ENCODE measurements around the gene BNIPL. TPM values are rescaled to one million over a fixed set of nuclear protein-coding genes. Genes with fewer than 3 reads are reported as not detected.

BNIPL gene
- total RNA-seq, 1 experiment from 2014 or later: 1.2 TPM

- Histone ChIP-seq H2BK120ac (ENCODE audit: low read depth, low read length, poor library complexity, severe bottlenecking) (no peak overlapping the region), H3K27ac (ENCODE audit: insufficient read length, low read depth, low read length) (no peak overlapping the region), H2BK5ac (ENCODE audit: insufficient read length, low read length) (no peak overlapping the region), H2BK15ac (ENCODE audit: low read depth, low read length) (no peak overlapping the region), H2AK5ac (ENCODE audit: insufficient read length, low read length) (no peak overlapping the region), H3K4me1 (ENCODE audit: insufficient read depth, low read length) (no peaks in the 10 kb centered on the region), H4K91ac (ENCODE audit: insufficient read length, low read depth, low read length) (no peak overlapping the region), H3K14ac (ENCODE audit: insufficient read depth, low read length) (no peak overlapping the region), H3K23ac (ENCODE audit: insufficient read length, low read depth, low read length) (no peak overlapping the region), H2AFZ (ENCODE audit: low read length) (no peak overlapping the region), H4K8ac (replicated peaks; ENCODE audit: insufficient read length, low read depth, low read length) (no peak overlapping the region), H4K20me1 (ENCODE audit: control insufficient read depth, insufficient read depth, insufficient read length) (no peaks in the 10 kb centered on the region), H3K27me3 (ENCODE audit: insufficient read depth, low read length) (no peaks in the 10 kb centered on the region), H3K4me2 (ENCODE audit: insufficient read depth, insufficient read length, low read length) (no peak overlapping the region), H2BK20ac (ENCODE audit: low read depth, low read length, poor library complexity, severe bottlenecking) (no peak overlapping the region), H3K79me2 (ENCODE audit: insufficient read depth, low read length) (no peaks in the 10 kb centered on the region), H3K18ac (ENCODE audit: insufficient read length, low read depth, low read length) (no peak overlapping the region), H3K9ac (ENCODE audit: extremely low read depth, insufficient read length, low read length) (no peak overlapping the region), H3K9me3 (ENCODE audit: control insufficient read depth, low read depth, low read length) (no peaks in the 10 kb centered on the region), H3K4ac (ENCODE audit: low read depth, low read length) (no peak overlapping the region), H2BK12ac (ENCODE audit: insufficient read length, low read depth, low read length) (no peak overlapping the region), H3K79me1 (ENCODE audit: insufficient read depth, low read depth, low read length, poor library complexity, severe bottlenecking) (no peaks in the 10 kb centered on the region), H4K5ac (ENCODE audit: insufficient read length, low read depth, low read length) (no peak overlapping the region), H3K56ac (ENCODE audit: insufficient read length, low read depth, low read length) (no peak overlapping the region), H3K23me2 (ENCODE audit: insufficient read length, low read depth, low read length, poor library complexity, severe bottlenecking) (no peaks in the 10 kb centered on the region), H3T11ph (ENCODE audit: low read length) (no peak overlapping the region)
- TF ChIP-seq CTCF (conservative IDR thresholded peaks at IDR 0.05): no peak
- Mint-ChIP-seq H3K9me3 (no peaks in the 10 kb centered on the region), H3K27ac (no peak overlapping the region), H3K36me3 (ENCODE audit: insufficient read depth in 1 of 3, low read depth in 3 of 3) (peaks cover 19 to 49% (median 48%) of the 10 kb centered on the region in 3 experiments), H3K4me3 (no peak overlapping the region), H3K4me1 (peaks cover 0 to 5% of the 10 kb centered on the region in 2 experiments; a peak in 2 of 4 replicates), H3K27me3 (ENCODE audit: low read depth) (no peaks in the 10 kb centered on the region)
- DNase-seq: no peak
These were observed 9.9 kb upstream of the BNIPL start for GRCh38 chr1:151026460-151026859.

All from H9 (cell line).